Endometrial microvascular endothelial cells (primary cell): ENCODE measurements around the gene TMED5. TPM values are rescaled to one million over a fixed set of nuclear protein-coding genes. Genes with fewer than 3 reads are reported as not detected.
"Not testable (repeated sequence)": the region's sequence is repeated elsewhere in the genome, so short reads cannot be mapped to it uniquely, and the experiment has no call there.

ENCODE experiments used
- in situ Hi-C: cut with HindIII; loops from 2 replicates; pipeline ENCODE4 v1.10.0; 2017; ENCODE audit warnings: low sequenced_read_pairs, low pct_unique_long_range_greater_than_20kb; ENCODE audit errors: inconsistent ontology term
- total RNA-seq: library from RNA; depleted of rRNA; stranded (reverse); fragments of >200 nt; gene quantifications from one replicate; pipeline ENCODE4 v1.2.3, GENCODE V29; 2015; ENCODE audit errors: inconsistent ontology term

Gene TMED5
- 86.3 TPM for total RNA-seq

- in situ Hi-C loops, result no loop called here
These were observed at the start of gene TMED5 for GRCh38 chr1:93179886-93180722. TMED5 (minus strand) TSS chr1:93180413; CDS start chr1:93180242, 171 bp downstream.

GRCh38 chr1:93223023-93223675 is 42.9 kb upstream of the TMED5 start:
- in situ Hi-C loops, result no loop called here

GRCh38 chr1:93221913-93222312 is 41.7 kb upstream of the TMED5 start:
- in situ Hi-C loops, result no loop called here

GRCh38 chr1:93220716-93221115 is 40.5 kb upstream of the TMED5 start:
- in situ Hi-C loops, result not testable (repeated sequence)

GRCh38 chr1:93219443-93219842 is 39.2 kb upstream of the TMED5 start:
- in situ Hi-C loops, result no loop called here

GRCh38 chr1:93215322-93215721 is 35.1 kb upstream of the TMED5 start:
- in situ Hi-C loops, result no loop called here

GRCh38 chr1:93207211-93207610 is 27.0 kb upstream of the TMED5 start:
- in situ Hi-C loops, result no loop called here

GRCh38 chr1:93206567-93206954 is 26.3 kb upstream of the TMED5 start:
- in situ Hi-C loops, result no loop called here

GRCh38 chr1:93205892-93206566 is 25.8 kb upstream of the TMED5 start:
- in situ Hi-C loops, result no loop called here

GRCh38 chr1:93200714-93201113 is 20.5 kb upstream of the TMED5 start:
- in situ Hi-C loops, result no loop called here

- in situ Hi-C loops, result no loop called here
These were observed 19.9 kb upstream of the TMED5 start for GRCh38 chr1:93200086-93200620.

- in situ Hi-C loops, result no loop called here
These were observed 18.9 kb upstream of the TMED5 start for GRCh38 chr1:93199150-93199549.

GRCh38 chr1:93196591-93196990 is 16.4 kb upstream of the TMED5 start:
- in situ Hi-C loops, result no loop called here

- in situ Hi-C loops, result no loop called here
These were observed 14.2 kb upstream of the TMED5 start for GRCh38 chr1:93194231-93194990.

GRCh38 chr1:93190432-93190831 is 10.2 kb upstream of the TMED5 start:
- in situ Hi-C loops, result no loop called here

GRCh38 chr1:93186667-93187066 is 6.5 kb upstream of the TMED5 start:
- in situ Hi-C loops, result no loop called here

- in situ Hi-C loops, result no loop called here
These were observed 755 bp upstream of the TMED5 start, which contains the start of gene CCDC18 for GRCh38 chr1:93180723-93181613. CCDC18 (plus strand) TSS chr1:93180724; CDS start chr1:93183362, 2,638 bp downstream.

GRCh38 chr1:93178418-93178817 is 1.8 kb downstream of the TMED5 start:
- in situ Hi-C loops, result no loop called here
